AG04449 (cell line): ENCODE measurements around the gene PAK1IP1.
"Not testable (repeated sequence)": the region's sequence is repeated elsewhere in the genome, so short reads cannot be mapped to it uniquely, and the experiment has no call there.

Source experiments
- CTCF ChIA-PET: fragments of 350-600 bp; formaldehyde crosslinking; extraction: SDS; loops from one replicate; lab custom pipeline; 2021; ENCODE audit warnings: antibody characterized with exemption; lab: Yijun Ruan, JAX
- POLR2A ChIA-PET: fragments of 400-600, 350-600 bp; formaldehyde crosslinking; extraction: SDS; loops from one replicate; lab custom pipeline; 2020; ENCODE audit warnings: antibody characterized with exemption, inconsistent platforms; lab: Yijun Ruan, JAX
- DNase-seq: peaks from one replicate; pipeline ENCODE4 v3.0.0-alpha.2; 2010; ENCODE audit warnings: low read depth, low spot score
- H3K4me3 ChIP-seq: 2 replicates; pipeline ENCODE4 v1.5.1; 2011; ENCODE audit warnings: low read depth, mild to moderate bottlenecking, control low read depth, low read length
- CTCF ChIP-seq: IDR thresholded peaks from one replicate; pipeline ENCODE4 v1.5.1; 2011; ENCODE audit warnings: mild to moderate bottlenecking, moderate library complexity, low read length, control low read depth, inconsistent platforms; ENCODE audit not compliant: insufficient read depth; ENCODE audit errors: missing control alignments

PAK1IP1 gene

GRCh38 chr6:10736731-10737130 is 42.0 kb downstream of the PAK1IP1 start:
- DNase-seq = no peak
- CTCF ChIA-PET = interaction anchor here (2.4 kb wide), 1 partner anchor 10 kb away, joined by 8 read pairs; no protein-coding TSS in a partner anchor
- H3K4me3 ChIP-seq = no peak overlapping the region
- POLR2A ChIA-PET = no interaction called here
- TF ChIP-seq CTCF = no peak

GRCh38 chr6:10740061-10740460 is 45.3 kb downstream of the PAK1IP1 start:
- CTCF ChIA-PET = no interaction called here
- no peak overlapping the region for H3K4me3 ChIP-seq
- POLR2A ChIA-PET = no interaction called here
- no peak for DNase-seq
- no peak for TF ChIP-seq CTCF

- DNase-seq, CTCF ChIA-PET, H3K4me3 ChIP-seq: not testable (repeated sequence)
- POLR2A ChIA-PET = interaction anchor here (0.7 kb wide), 1 partner anchor 19 kb away, joined by 3 read pairs; the partner anchor contains the start of gene TMEM14C
These were observed 46.9 kb downstream of the PAK1IP1 start for GRCh38 chr6:10741643-10742042.

GRCh38 chr6:10742251-10742650 is 47.5 kb downstream of the PAK1IP1 start:
- no peak for DNase-seq
- POLR2A ChIA-PET = interaction anchor here (1.1 kb wide), 1 partner anchor 20 kb away, joined by 3 read pairs; no protein-coding TSS in a partner anchor
- CTCF ChIA-PET = interaction anchor here (1.1 kb wide), 1 partner anchor 58 kb away, joined by 3 read pairs; no protein-coding TSS in a partner anchor
- TF ChIP-seq CTCF = no peak
- no peak overlapping the region for H3K4me3 ChIP-seq

GRCh38 chr6:10743515-10743914 is 48.7 kb downstream of the PAK1IP1 start:
- no peak overlapping the region for H3K4me3 ChIP-seq
- DNase-seq = no peak
- ChIA-PET CTCF (interaction anchor here (1.3 kb wide), 1 partner anchor 15 kb away, joined by 3 read pairs; no protein-coding TSS in a partner anchor), POLR2A (no interaction called here)
- no peak for TF ChIP-seq CTCF

GRCh38 chr6:10745116-10745515 is 50.3 kb downstream of the PAK1IP1 start:
- H3K4me3 ChIP-seq = no peak overlapping the region
- DNase-seq = no peak
- TF ChIP-seq CTCF = no peak
- CTCF ChIA-PET = interaction anchor here (1.2 kb wide), 1 partner anchor 22 kb away, joined by 3 read pairs; the partner anchor contains the start of gene TMEM14C
- POLR2A ChIA-PET = no interaction called here

GRCh38 chr6:10746915-10747250 is 52.1 kb downstream of the PAK1IP1 start:
- TF ChIP-seq CTCF = no peak
- H3K4me3 ChIP-seq = peak overlapping the region; percentile 90
- ChIA-PET CTCF (interaction anchor here (1.3 to 1.9 kb wide), 4 partner anchors 8 to 14 kb away, joined by 3 to 8 read pairs (median 4); no protein-coding TSS in a partner anchor), POLR2A (interaction anchor here (0.9 kb wide), 1 partner anchor 24 kb away, joined by 3 read pairs; the partner anchor contains the start of gene TMEM14C)
- no peak for DNase-seq
